HK-2 (cell line): ENCODE measurements around the gene CLSTN2.

Source experiments
- DNase-seq: peaks from one replicate; pipeline ENCODE4 v3.0.0-alpha.2; 2018; ENCODE audit not compliant: unreplicated experiment

The CLSTN2 gene

DNA sequence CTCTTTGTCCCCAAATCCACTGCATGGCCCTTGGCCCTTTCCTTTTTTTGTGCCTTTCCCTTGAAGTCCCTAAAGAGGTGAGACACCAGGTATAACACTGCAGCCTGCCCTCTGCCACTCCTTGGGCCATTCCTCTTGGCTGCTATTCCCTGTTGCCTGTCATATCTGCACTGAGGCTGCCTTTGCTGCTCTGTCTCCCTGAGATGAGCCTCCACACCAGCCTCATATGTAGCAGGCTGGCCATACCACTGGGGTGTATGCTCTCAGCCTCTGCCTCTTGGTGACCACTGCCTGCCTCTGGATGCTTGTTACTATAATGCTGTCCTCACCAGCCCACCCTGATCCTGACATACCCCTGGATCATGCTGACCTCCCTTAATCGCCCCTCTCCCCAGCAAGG lies 252.0 kb downstream of the CLSTN2 start:
- DNase-seq: no peak

DNA sequence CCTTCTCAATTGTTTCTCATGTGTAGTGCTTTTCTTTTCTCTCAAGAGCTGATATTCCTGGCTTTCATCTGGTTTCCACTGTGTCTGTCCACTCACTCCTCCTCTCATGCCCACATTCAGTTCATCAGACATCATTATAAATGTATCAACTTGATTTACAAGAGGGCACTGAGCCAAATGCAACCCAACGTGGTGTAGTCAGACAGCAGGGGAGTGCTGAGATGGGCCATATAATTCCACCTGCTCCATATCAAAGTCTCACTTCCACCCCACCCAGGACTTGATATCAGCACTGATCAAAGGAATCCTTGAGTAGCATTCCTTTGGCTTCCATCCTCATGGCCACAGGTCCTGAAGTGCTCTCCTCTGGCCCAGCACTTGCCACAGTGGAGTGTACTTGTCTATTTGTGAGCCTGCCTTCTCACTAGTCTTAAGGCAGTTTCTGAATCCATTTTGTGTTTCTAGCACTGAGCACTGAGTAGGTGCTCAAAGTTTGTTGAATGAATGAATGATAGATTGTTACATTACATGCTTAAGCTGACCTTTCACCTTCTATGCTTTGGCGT lies 252.8 kb downstream of the CLSTN2 start:
- DNase-seq: no peak

DNA sequence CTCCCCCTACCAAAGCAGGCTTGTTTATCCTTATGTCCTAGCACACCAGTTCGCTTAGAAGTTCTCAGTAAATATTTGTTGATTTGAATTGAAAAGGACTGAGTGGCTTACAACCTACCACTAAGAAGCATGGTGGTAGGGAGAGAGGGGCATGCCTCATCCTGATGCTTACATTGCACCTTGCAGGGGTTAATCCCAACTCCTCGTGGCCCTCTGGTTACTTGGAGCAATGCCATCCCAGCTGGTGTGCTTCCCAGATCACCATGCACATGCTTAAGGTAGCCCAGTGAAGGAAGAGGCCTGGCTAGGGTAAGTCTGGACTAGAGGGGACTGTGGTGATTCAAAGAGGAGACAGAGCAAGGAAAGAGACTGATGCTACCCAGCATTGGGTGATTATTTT lies 253.3 kb downstream of the CLSTN2 start:
- DNase-seq: no peak

DNA sequence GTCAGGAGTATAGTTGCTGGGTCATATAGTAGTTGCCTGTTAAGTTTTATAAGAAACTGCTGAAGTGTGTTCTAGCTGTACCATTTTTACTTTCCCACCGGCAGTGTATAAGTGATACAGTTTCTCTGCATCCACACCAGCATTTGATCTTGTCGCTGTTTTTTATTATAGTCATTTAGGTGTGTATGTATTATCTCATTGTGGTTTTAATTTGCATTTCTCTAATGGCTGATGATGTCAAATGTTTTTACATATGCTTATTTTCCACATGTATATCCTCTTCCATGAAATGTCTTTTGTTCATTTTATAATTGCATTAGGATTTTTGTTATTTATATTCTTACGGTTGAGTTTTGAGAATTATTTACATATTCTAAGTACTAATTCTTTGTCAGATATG lies 254.3 kb downstream of the CLSTN2 start:
- DNase-seq: no peak

DNA sequence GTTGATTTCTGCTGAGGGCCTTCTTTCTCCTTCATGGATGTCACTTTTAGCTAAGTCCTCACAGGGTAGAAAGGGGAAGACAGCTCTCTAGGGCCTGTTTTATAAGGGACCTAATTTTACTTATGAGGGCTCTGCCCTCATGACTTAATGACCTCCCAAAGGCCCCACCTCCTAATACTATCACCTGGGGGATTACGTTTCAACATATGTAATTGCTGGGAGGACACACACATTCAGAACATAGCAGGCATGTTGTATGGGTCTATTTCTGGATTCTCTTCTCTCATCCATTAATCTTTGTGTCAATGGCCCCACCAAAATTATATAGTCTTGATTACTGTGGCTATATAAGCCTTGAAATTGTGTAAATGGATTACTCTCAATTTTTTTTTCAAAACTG lies 255.0 kb downstream of the CLSTN2 start:
- no peak for DNase-seq

DNA sequence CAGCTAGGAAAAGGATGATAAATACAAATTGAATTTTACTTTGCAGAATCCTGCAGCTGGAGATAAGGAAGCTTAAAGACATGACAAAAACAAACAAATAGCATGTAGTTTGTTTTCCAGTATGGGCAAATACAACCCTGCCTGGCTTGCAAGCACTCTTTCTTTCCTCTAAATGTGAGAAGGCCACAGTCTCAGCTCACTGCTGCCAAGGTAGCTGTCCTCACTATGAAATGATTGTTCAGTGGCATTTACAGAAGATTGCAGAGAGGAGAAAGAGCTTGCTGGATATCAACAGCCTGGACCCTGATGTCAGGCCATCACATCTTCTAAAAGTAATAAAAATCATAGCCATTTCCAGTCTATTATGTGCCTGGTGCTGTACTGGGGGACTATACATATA lies 262.0 kb downstream of the CLSTN2 start:
- DNase-seq: no peak

DNA sequence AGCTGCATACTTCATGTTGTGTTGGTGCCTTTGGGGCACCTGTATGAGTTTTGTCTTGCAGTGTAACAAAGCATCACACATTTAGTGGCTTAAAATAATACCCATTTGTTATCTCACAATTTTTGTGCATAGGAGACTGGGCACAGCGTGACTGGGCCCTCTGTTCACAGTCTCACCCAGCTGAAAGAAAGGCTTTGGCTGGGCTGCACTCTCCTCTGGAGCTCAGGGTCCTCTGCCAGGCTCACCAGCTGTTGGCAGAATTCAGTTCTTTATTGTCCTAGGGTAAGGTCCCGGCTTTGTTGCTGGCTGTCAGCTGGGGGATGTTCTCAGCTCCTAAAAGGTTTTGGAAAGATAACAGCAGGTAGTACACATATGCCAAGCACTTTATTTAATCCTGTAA lies 263.3 kb downstream of the CLSTN2 start:
- no peak for DNase-seq

DNA sequence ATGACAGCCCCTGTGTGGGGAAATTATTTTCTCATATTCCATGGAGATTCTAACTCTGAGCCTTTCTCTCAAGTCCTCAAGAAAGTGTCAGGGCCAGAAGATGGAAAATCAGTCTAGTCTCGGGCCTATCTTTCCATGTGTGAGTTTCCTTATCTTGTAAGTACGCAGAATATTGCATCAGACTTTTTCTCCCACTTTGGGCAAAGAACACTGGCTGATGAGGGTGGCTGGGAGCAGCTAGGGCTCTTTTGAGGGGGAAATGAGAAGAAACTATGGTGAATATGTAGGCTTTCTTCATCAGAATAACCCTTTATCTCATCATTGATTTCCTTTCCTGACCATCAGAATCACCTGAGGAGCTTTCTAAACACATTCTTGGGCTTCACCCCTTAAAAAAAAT lies 264.0 kb downstream of the CLSTN2 start:
- DNase-seq: no peak

DNA sequence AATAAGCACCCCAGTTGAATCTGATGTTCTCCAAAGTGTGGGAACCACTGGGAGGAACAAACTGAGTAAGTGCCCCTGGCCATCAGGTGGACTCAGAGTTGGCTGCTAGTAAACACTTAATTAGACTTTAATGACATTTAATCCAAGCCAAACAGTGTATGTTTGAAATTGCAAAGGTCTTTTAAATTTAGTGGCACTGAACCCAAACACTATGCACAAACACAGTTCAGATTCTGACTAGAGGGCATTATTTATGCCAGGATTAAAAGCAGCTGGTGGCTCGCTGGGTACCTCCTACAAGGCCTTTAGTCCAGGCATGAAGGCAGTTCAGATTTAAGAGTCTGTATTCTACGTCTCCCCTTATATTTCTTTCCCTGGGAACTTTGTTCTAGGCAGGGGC lies 264.8 kb downstream of the CLSTN2 start:
- DNase-seq: no peak

DNA sequence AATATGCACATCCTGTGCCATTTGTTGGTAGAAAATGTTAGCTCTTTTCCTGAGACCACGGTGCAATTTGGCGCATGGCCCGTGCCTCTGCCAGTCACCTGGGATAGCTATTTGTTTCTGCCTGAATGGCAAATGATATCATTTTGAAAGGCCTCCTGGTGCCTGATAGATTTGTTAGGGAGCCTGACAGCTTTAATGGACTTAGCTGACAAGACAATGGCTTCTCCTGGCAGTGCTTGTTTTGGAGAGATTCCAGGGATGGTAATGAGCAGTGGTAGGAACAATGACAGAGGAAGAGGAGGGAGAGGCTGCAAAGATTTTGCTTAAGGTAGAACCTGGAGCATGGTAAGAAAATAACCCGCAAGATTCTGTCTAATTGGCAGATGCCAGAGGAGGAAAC lies 268.5 kb downstream of the CLSTN2 start:
- DNase-seq: no peak

DNA sequence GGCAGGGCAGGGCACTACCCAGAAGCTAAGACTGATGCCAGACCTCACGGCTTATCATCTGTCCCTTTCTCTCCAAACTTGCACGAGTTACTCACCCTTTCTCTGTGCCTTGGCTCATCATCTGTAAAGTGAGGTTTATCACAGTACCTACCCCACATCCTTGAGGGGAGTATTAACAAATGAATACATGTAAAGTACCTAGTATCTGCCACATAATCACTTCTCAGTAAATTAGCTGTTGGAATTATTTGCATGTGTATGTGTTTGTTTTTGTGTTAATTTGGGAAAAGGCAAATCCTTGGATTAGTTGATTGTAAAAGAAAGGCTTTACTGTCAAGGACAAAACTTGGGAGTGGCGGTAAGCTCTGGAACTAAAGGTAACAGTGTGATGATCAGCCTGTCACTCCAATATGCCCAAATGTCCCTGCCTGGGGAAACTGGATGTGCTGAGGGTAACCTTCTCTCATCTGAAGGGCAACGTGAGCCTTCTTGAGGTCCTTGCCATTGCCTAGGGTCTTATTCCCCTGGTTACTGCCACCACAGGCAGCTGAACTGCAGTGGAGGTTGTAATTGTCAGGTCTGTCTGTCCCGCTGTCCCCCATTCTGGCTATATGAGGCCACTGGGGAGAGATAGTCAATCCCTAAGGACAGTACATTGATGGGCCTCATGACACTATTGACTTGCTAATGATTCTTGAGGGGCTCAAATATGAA lies 269.4 kb downstream of the CLSTN2 start:
- no peak for DNase-seq

DNA sequence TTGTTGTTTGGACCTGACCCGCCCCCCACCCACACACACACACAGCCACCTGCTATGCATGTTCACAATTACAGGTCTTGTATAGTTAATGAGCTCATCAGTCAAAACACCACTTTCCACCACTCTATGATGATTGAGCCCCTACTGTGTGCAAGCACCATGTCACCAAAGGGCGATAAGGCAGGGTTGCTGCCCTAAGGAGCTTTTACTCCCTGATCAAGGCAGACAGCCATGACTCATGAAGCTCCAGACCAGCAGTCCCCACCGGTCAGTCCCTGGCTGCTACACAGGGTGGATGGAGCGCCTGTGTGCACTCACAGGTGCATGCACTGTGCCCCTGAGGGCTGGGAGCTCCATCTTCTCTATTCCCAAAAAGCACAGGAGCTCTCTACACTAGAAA lies 270.6 kb downstream of the CLSTN2 start:
- DNase-seq: no peak

DNA sequence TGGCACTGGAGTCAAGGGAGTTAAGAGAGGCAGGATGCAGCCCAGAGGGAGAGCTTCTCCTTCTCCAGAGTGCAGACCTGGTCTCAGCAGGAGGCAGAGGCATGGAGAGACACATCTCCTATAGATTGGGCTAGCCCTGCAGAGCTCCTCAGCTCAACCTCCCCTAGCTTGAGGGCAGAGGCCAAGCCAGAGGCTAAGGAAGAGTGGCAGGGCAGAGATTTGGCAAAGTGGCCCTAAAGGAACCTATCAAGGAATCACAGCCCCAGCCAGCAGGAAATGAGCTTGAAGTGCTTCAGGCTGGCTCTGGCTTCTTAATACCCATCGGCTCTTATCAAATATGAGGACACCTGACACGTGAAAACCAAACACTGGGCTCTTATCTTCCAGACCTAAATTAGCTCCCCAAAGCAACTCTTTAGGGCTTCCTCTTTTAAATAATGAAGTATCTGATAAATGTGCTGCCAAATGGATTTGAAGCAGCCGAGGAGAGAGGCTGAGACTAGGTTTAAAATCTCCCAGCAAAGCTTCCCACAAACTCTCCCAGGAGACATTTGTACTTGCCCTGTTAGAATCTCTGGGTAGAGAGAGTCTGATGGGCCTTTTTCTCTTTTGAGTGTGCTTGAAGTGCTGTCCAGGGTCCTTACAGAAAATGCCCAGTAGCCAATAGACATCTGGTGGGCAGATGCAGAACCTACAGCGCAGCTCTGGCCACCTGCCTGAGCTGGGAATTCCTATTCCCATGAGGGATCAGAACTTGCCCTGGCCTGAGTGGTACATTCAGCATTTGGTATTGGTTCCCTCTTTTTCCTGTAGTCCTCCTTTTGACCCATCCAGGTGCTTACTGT lies 271.4 kb downstream of the CLSTN2 start:
- no peak for DNase-seq

DNA sequence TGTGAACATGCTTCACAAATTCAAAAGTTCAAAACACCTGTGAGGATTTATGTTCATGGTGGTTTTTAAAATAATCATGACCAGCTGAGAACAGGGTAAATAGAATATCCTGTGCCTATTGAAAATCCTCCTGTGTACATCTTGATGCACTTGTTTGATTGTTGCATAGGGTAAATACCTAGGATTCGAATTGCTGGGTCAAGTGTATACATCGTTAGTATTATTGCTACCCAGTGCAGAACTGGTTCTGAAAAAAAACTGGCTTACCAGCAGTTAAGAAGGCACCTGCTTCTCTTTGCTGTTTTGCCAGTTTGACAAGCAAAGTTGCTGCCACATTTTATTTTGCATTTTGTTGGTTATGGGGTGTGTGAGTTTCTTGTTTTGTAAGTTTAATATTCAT lies 272.6 kb downstream of the CLSTN2 start:
- DNase-seq: no peak

DNA sequence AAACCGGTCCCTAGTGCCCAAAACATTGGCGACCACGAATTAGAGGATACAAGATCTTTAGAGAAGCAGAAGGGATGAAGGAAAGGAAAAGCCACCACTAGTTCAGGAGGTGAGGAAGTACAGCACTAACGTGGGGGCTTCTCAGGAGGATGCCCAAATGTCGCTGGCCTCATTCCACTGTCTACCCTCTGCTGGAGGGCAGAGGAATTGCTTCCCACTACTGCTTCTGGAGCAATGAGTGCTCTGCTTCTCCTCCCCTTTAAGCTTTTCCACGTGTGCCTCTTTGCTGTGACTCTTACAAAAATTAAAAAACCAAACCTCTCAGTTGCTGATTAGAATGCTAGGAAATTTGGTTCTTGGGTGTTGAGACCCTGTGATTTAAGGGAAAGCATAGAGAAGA lies 281.3 kb downstream of the CLSTN2 start:
- DNase-seq: no peak

DNA sequence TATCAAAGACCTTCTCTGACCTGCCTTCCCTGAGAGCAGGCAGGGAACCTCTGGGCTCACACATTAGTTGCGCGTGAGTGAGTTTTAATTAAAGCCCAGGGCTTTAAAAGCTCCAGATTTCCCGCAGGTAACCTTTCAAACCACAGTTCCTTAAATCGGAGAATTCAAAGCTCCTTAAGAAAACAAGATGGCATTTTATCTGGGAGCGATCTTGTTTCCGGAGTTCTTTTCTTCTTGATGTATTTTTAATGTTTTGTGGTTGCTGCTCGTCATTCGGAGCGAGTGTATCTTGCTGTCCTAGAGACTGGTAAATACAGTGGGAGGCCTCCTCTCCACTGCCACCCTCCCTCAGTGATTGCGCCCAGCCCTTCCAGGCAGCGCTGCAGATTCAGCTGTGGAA lies 284.3 kb downstream of the CLSTN2 start:
- no peak for DNase-seq

DNA sequence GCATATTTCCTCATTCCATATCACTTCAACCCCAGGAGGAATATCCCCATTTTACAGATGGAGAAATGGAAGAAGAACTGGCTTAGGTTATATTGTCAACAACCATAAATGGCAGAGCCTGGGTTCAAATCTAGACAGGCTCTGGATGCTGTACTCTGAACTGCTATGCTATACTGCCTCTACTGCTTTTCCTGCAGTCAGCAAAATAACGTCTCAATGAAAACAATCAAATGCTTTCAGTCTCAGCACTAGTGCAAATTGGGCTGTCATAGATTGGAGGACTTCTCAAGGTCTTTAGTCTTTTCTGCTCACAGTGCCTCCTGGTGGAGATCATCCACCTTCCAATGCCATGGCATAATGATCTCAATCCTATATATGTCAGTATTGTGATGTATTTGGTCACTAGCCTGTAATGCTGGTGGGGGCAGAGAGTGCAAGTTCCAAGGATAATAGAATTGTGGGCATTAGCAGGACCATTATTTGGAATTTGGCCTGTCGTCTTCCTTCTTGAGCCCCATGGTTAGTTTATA lies 285.0 kb downstream of the CLSTN2 start:
- DNase-seq: no peak

DNA sequence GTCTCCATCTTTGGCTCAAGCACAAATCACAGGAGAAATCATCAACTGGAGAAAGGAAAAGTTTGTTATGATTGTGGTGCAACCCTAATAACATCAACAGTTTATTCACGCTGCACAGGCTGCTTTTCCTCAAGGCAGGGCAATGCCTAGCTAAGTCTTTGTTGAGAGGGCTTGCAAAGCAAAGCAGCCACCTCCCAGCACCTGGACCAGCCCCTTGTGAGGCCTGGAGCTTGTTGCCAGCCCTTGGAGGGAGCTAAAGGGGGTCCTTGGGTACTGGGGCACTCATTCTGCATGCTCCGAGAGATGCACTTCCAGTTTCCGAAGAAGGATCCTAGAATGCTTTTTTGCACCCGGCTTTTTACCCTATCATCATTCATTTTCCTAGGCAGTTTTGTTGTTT lies 288.2 kb downstream of the CLSTN2 start:
- DNase-seq: no peak

DNA sequence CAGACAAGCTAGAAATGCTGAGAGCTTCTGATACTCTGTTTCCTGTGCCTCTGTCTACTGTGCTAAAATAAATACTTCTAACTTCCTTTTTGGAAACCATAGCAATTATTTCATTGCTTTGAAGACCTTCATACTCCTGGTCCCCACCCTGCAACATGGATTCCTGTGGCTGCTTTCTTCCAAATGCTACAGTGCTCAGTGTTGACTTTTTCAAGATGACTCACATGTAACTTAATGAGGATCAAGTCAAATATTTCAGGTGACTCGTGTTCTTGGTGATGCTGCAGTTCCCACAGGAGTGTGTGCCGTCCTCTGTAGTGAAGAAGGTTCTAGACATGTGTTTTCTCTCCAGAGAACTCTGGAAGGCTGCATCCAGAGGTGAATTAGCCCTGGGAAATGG lies 288.6 kb downstream of the CLSTN2 start:
- DNase-seq: no peak

DNA sequence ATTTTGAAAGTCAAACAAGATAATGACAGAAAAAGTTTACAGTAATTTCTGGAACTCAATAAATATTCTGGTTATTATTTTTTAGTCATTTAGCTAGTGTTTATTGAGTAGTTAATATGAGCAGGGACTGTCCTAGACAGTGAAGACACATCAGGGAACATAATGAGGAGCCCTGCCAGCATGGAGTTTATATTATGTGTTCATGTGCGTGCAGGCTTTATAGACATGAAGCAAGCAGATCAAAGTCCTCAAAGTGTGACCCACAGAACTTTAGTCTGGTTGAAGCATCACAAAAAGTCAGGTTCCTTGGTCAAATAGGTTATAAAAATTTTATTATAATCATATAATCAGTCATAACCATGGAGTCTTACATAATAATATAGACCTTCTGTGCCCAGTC lies 289.3 kb downstream of the CLSTN2 start:
- no peak for DNase-seq

DNA sequence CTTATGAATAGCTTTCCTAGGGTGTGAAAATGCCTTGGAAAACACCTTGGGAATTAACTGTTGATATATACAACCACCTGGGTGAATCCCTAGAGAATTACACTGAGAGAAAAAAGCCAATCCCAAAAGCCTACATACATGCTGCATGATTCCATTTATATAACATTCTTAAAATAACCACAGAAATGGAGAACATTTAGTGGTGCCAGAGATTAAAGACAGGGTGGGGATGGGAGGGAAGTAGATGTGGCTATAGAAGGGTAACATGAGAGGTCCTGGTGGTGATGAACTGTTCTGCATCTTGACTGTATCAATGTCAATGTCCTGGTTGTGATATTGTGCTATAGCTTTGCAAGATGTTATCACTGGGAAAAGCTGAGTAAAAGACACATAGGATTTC lies 291.0 kb downstream of the CLSTN2 start:
- no peak for DNase-seq

DNA sequence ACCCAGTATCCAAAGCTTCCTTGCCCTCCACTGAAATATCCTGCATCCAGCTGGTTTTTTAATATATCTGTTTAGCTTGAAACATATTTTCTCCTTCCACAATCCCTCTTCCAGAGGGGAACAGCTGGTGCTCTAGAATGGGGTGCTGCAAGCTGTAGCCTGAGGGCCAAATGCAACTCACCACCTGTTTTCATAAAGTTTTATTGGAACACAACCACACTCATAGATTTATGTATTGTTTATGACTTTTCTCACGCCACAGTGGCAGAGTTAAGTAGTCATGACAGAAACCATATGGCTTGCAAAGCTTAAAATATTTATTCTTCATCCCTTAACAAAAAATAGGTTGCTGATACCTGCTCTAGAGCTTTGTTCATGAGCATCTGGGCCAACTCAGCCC lies 298.7 kb downstream of the CLSTN2 start:
- DNase-seq: no peak

DNA sequence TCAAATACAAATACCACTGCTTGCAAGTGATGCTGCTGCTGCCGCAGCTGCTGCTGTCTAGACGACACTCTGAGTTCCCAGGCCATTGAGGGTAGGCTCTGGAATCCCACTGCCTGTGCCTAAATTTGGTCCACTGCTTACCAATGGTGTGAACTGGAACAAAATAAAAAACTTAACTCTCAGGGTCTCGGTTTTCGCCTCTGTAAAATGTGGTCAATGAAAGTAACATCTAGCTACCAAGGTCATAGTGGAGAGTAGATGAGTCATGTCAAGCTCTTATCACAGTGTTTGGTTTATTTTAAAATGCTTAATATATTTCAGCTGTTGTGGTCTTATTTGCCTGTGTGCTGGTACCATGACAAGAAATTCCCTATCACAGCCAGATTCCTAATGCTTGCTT lies 299.3 kb downstream of the CLSTN2 start:
- DNase-seq: no peak
